HepG2 (cell line): ENCODE data around the gene SMAD6. TPM values are rescaled to one million over a fixed set of nuclear protein-coding genes. Genes with fewer than 3 reads are reported as not detected.
A peak's percentile ranks its signal among the peaks of the same experiment; 100 is the strongest.

Experiments
- ELF3 ChIP-seq: IDR thresholded peaks from 2 replicates; pipeline ENCODE4 v1.6.1; 2016; ENCODE audit warnings: missing genetic modification reagents, missing compliant biosample characterization
- FOSL2 ChIP-seq: sonication (generic); formaldehyde crosslinking; IDR thresholded peaks from 2 replicates; pipeline ENCODE4 v1.4.0; 2020; ENCODE audit warnings: missing genetic modification reagents
- GATAD1 ChIP-seq: IDR thresholded peaks from 2 replicates; pipeline ENCODE4 v1.6.1; 2016; ENCODE audit warnings: missing genetic modification reagents, missing compliant biosample characterization
- GATAD2A ChIP-seq: IDR thresholded peaks from 2 replicates; pipeline ENCODE4 v1.6.1; 2016
- RAD21 ChIP-seq: fragments of 450-650 bp; formaldehyde crosslinking; IDR thresholded peaks from 2 replicates; pipeline ENCODE4 v1.5.0; 2020; ENCODE audit warnings: mild to moderate bottlenecking
- RARA ChIP-seq: IDR thresholded peaks from 2 replicates; pipeline ENCODE4 v1.6.1; 2016; ENCODE audit warnings: missing genetic modification reagents, missing compliant biosample characterization
- RXRA ChIP-seq: sonication (generic); formaldehyde crosslinking; IDR thresholded peaks from 2 replicates; pipeline ENCODE4 v1.5.1; 2020; ENCODE audit warnings: missing genetic modification reagents
- ZNF577 ChIP-seq: sonication (generic); formaldehyde crosslinking; IDR thresholded peaks from 2 replicates; pipeline ENCODE4 v1.4.0; 2020; ENCODE audit warnings: mild to moderate bottlenecking, low read depth, missing genetic modification reagents, borderline replicate concordance
- ZNF614 ChIP-seq: IDR thresholded peaks from 2 replicates; pipeline ENCODE4 v1.6.1; 2018; ENCODE audit warnings: missing biosample characterization, missing genetic modification reagents, inconsistent platforms, borderline replicate concordance
- ZNF652 ChIP-seq: IDR thresholded peaks from 2 replicates; pipeline ENCODE4 v1.6.1; 2016; ENCODE audit warnings: low read depth, borderline replicate concordance
- polyA plus RNA-seq, 8 experiments: library from polyadenylated mRNA; depleted of rRNA in 3 of 8; stranded (reverse) in 7 of 8; unstranded in 1 of 8; fragments of >200 nt; fragmentation: Illumina TruSeq in 4 of 8; extraction: Trizol in 4 of 8; gene quantifications; 2 replicates each; pipeline versions ENCODE4 v1.2.1 to v1.2.3, GENCODE V29; 2011 to 2016; ENCODE audit warnings: low read depth in 4 of 8, missing spikeins in 1 of 8, mixed read lengths in 1 of 8; ENCODE audit not compliant: insufficient read depth in 1 of 8
- total RNA-seq, 5 experiments: library from RNA; depleted of rRNA; stranded (reverse); fragments of >200 nt; fragmentation: Illumina TruSeq; extraction: Trizol; gene quantifications; 2 replicates each; pipeline ENCODE4 v1.2.3, GENCODE V29; 2016; ENCODE audit warnings: low read depth in 1 of 5
- TF ChIP-seq, protein P1 (sequence below), 2 experiments: sonication (generic) in 1 of 2; formaldehyde crosslinking in 1 of 2; IDR thresholded peaks; 2 replicates each; pipeline versions ENCODE4 v1.4.0 to v1.6.1; 2018 to 2020; ENCODE audit warnings: missing genetic modification reagents in 2 of 2, borderline replicate concordance in 1 of 2, low read depth in 1 of 2, mild to moderate bottlenecking in 1 of 2, missing biosample characterization in 1 of 2
- TF ChIP-seq, protein P2 (sequence below): sonication (generic); formaldehyde crosslinking; IDR thresholded peaks from 2 replicates; pipeline ENCODE4 v1.4.0; 2020; ENCODE audit warnings: missing genetic modification reagents
- TF ChIP-seq, protein P3 (sequence below): sonication (generic); formaldehyde crosslinking; IDR thresholded peaks from 2 replicates; pipeline ENCODE4 v1.4.0; 2020; ENCODE audit warnings: missing genetic modification reagents, borderline replicate concordance

SMAD6 gene
- total and polyA plus RNA-seq, 2 of the 13 experiments (the other 11 are each of a cell fraction or from before 2014, with no cell fraction given) = 3.3 to 4.4 TPM

DNA sequence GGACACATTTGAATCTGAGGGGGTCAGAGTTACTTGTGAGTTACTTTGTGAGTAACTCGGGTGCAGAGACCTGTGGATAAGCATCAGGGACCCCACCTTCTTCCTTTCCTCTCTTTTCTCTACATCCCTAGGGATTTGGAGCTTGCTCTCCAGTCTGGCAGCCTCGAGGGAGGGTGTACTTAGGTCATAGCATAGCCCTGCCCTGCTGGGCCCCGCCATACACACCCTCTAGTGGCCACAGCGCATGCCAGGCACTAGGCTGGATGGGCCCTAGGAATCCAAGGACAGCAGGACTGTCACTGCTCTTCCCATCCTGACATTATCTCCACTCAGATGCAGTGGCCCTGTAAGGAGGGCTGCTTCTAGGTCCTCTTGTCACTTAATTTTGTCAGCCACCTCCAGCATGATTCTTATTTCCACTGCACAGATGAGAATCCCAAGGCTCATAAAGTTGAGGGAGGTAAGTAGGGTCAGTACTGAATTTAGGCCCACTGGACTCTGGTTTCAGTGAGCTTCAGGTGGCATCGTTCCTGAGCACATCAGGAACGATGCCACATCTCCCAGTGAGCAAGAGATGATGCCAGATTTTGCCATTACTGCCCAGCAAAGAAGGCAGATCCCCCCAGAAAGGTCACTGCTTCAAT lies 3.6 kb upstream of the SMAD6 start (continued):
- TF ChIP-seq, protein P1, sequence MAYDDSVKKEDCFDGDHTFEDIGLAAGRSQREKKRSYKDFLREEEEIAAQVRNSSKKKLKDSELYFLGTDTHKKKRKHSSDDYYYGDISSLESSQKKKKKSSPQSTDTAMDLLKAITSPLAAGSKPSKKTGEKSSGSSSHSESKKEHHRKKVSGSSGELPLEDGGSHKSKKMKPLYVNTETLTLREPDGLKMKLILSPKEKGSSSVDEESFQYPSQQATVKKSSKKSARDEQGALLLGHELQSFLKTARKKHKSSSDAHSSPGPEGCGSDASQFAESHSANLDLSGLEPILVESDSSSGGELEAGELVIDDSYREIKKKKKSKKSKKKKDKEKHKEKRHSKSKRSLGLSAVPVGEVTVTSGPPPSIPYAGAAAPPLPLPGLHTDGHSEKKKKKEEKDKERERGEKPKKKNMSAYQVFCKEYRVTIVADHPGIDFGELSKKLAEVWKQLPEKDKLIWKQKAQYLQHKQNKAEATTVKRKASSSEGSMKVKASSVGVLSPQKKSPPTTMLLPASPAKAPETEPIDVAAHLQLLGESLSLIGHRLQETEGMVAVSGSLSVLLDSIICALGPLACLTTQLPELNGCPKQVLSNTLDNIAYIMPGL (CRISPR knock-in tag; IDR thresholded peaks at IDR 0.05; ENCODE audit: borderline replicate concordance in 1 of 2, low read depth in 1 of 2) = peak; percentile 28 to 88; a peak in 3 of 4 replicates
- TF ChIP-seq ZNF614 (CRISPR knock-in tag) = peak; percentile 47; the same call in 1 of the 2 replicates
- peak; percentile 51; the same call in 1 of the 2 replicates for TF ChIP-seq GATAD1 (CRISPR knock-in tag)
- peak; percentile 51; the same call in 1 of the 2 replicates for TF ChIP-seq RXRA
- 0 out of 2 replicates have a peak, but pooled peaks have one; percentile 24 for TF ChIP-seq ELF3
- peak; percentile 54 for TF ChIP-seq GATAD2A (CRISPR knock-in tag)
- TF ChIP-seq ZNF577 (CRISPR knock-in tag) = no peak
- 0 out of 2 replicates have a peak, but pooled peaks have one; percentile 15 for TF ChIP-seq FOSL2 (CRISPR knock-in tag)
- TF ChIP-seq RAD21 (CRISPR knock-in tag) = peak; percentile 91
- TF ChIP-seq, protein P2, sequence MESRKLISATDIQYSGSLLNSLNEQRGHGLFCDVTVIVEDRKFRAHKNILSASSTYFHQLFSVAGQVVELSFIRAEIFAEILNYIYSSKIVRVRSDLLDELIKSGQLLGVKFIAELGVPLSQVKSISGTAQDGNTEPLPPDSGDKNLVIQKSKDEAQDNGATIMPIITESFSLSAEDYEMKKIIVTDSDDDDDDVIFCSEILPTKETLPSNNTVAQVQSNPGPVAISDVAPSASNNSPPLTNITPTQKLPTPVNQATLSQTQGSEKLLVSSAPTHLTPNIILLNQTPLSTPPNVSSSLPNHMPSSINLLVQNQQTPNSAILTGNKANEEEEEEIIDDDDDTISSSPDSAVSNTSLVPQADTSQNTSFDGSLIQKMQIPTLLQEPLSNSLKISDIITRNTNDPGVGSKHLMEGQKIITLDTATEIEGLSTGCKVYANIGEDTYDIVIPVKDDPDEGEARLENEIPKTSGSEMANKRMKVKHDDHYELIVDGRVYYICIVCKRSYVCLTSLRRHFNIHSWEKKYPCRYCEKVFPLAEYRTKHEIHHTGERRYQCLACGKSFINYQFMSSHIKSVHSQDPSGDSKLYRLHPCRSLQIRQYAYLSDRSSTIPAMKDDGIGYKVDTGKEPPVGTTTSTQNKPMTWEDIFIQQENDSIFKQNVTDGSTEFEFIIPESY (CRISPR knock-in tag) = 0 out of 2 replicates have a peak, but pooled peaks have one; percentile 40
- TF ChIP-seq, protein P3, sequence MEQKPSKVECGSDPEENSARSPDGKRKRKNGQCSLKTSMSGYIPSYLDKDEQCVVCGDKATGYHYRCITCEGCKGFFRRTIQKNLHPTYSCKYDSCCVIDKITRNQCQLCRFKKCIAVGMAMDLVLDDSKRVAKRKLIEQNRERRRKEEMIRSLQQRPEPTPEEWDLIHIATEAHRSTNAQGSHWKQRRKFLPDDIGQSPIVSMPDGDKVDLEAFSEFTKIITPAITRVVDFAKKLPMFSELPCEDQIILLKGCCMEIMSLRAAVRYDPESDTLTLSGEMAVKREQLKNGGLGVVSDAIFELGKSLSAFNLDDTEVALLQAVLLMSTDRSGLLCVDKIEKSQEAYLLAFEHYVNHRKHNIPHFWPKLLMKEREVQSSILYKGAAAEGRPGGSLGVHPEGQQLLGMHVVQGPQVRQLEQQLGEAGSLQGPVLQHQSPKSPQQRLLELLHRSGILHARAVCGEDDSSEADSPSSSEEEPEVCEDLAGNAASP (CRISPR knock-in tag) = 0 out of 2 replicates have a peak, but pooled peaks have one; percentile 51
- TF ChIP-seq ZNF652 (CRISPR knock-in tag) = no peak
- TF ChIP-seq RARA = peak; percentile 19; the same call in 1 of the 2 replicates
